HS-5 (cell line): ENCODE data around the gene CACNA1D.

ENCODE experiments used
- DNase-seq: peaks from one replicate; pipeline ENCODE4 v3.0.0-alpha.2; 2012; ENCODE audit warnings: low read depth

The CACNA1D gene

DNA sequence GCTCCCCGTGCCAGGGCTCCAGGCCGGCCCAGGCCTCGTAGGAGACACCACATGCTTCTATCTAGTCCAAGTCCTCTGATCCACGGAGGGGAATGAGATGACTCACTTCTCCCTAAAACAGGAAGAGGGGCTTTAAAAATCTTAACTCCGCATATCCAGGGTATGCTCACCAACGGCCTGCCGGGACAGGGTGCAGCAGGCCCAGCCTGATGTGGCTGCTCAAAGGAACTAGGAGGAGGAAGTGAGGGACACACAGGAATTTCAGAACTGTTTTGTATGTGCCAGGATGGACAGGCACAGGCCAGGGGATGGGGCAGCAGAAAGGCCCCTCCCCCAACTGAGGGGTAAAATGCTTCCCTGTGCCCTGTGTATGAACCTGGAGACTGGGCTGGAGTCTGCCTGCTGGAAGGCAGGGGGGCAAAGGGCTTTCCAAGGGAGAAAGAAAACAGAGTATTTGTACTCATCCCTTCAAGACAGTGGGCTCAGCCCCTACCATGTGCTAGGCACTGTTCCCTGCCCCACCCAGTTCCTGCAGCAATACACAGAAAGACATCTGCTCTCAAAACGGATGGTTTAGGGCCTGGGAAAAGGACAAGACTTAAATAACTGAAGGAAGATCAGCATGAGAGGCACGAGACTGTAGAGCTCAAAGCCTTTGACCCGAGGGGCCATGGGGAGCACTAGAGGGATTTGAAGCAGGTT lies 329.7 kb downstream of the CACNA1D start:
- DNase-seq, result no peak

GRCh38 chr3:53824795-53825194 lies 330.4 kb downstream of the CACNA1D start:
- DNase-seq, result no peak

DNA sequence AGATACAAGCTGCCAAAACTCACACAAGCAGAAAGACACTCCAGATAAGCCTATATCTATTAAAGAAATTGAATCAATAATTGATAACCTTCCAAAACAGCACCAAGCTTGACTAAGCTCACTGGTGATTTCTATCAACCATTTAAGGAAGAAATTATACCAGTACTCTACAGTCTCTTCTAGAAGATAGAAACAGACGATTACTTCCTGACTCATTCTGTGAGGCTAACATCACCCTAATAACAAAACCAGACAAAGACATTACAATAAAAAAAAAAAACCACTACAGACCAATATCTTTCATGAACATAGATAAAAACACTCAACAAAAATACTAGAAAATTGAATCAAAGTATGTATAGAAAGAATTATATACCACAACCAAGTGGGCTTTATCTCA lies 331.6 kb downstream of the CACNA1D start:
- no peak for DNase-seq

- DNase-seq, result no peak
Observed at GRCh38 chr3:53828581-53828980, 334.2 kb downstream of the CACNA1D start.

GRCh38 chr3:53829605-53830004 lies 335.2 kb downstream of the CACNA1D start:
- DNase-seq, result no peak

GRCh38 chr3:53830944-53831343 lies 336.5 kb downstream of the CACNA1D start:
- DNase-seq, result no peak

DNA sequence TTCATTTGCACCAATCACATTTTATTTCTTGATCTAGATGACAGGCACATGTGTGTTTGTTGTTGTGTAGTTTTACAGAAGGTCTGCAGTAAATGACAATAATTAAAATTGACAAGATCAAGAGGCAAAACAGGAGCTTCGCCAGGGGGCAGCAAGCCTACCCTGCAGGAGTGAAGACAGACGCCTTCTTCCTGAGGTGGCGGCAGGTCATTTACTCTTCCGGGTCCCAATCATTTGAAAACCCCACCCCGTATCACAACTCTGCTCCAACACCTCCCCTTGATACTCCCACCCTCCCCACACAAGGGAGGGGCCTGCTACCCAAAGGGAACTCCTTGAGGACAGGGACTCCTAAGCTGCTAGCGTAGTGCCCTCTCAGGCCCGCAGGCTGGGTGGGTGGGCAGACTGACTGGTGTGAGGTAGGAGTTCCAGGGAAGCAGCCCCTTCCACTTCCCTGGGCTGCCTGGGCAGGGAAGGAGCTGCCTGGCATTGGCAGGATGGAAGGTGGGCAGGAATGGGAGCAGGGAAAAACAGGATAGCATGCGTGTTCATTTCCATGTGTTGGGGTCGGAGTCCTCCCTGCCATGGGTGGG lies 338.7 kb downstream of the CACNA1D start:
- DNase-seq, result no peak

DNA sequence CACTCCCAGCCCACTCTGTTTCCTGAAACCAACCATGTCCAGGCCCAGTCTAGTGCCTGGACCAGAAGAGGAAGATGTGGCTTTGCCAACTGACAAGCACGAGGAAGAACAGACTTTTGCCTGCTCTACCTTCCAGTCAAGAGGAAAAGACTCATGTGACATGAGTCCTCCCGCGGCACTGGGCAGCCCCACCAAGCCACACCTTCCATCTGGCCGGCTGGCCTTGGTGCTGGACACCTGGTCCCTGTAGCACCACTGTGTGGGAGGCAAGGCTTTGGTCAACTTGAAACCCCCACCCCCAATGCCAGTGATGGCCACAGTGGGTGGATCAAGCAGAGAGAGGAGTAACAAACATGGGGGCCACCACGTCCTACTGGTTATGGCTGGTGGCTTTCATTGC lies 339.3 kb downstream of the CACNA1D start:
- no peak for DNase-seq

- no peak for DNase-seq
Observed at GRCh38 chr3:53834429-53835095, 340.2 kb downstream of the CACNA1D start.

GRCh38 chr3:53835257-53835656 lies 340.8 kb downstream of the CACNA1D start:
- no peak for DNase-seq

DNA sequence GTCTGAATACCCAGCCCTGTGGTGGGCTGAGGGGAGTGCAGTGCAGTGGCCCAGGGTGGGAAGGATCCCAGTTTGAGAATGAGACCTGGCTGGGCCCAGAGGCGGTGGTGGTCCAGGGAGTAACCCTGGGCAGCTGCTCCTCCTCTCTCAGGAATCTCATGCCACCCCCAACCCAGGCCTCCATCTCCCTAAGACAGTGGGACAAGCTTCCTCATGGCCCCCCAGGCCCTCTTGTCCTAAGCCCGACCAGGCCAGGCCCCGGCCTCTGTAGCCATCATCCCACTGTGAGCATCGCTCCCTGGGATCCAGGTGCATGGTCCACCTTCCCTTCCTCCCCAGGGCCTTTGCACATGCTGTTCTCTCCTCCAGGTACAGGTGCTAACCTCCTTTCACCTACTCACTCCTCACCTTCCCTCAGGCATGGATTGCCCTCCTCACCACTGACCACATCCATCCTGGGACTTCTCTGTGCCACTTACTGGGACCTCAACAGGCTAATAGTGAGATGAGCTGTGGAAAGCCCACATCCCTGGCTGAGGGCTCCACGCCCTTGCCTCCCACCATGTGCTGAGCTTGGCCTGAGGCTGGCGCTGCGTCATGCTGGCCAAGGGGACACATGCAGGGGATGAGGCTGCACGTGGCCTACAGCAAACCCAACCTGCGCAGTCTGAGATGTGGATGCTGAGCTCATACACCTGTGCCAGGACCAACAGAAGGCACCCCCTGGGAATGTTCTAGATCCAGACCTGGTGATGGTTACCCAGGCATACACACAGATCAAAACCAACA lies 341.9 kb downstream of the CACNA1D start:
- DNase-seq, result no peak

- DNase-seq, result no peak
Observed at GRCh38 chr3:53837331-53837730, 342.9 kb downstream of the CACNA1D start.

GRCh38 chr3:53841296-53841695 lies 346.9 kb downstream of the CACNA1D start:
- no peak for DNase-seq

DNA sequence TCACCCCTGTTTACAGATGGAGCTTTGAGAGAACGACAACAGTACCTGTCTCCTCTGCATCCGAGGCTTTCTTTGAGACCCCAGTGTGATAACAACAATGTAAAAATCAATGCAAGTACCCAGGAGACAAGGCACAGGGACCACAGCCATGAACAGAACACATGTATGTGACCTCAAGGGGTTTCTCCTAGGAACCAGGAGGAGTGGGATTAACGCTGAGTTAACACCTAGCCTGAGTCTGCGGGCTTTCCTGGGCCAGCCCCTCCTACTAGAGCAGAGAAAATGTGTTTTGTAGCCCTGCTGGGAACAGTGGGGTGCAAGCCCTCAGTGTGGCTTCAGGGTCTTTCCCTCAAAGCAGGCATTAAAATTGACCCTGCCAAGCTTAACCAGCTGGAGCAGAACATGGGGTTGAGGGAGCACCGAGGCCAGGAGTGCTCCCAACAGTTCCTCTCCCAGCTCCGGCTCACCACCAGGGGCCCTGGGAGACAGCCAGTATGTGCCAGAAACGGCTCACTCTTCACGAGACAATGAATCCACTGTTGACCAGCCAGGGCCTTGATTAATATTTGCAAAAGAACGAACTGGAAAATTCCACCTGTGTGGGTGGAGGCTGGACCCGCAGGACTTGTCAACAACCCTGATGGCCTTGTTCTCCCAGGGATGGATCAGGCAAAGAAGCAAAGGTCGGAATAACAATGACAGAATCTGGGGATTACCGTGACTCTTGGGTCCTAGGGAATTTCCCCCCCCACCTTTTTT lies 348.2 kb downstream of the CACNA1D start:
- DNase-seq, result no peak

DNA sequence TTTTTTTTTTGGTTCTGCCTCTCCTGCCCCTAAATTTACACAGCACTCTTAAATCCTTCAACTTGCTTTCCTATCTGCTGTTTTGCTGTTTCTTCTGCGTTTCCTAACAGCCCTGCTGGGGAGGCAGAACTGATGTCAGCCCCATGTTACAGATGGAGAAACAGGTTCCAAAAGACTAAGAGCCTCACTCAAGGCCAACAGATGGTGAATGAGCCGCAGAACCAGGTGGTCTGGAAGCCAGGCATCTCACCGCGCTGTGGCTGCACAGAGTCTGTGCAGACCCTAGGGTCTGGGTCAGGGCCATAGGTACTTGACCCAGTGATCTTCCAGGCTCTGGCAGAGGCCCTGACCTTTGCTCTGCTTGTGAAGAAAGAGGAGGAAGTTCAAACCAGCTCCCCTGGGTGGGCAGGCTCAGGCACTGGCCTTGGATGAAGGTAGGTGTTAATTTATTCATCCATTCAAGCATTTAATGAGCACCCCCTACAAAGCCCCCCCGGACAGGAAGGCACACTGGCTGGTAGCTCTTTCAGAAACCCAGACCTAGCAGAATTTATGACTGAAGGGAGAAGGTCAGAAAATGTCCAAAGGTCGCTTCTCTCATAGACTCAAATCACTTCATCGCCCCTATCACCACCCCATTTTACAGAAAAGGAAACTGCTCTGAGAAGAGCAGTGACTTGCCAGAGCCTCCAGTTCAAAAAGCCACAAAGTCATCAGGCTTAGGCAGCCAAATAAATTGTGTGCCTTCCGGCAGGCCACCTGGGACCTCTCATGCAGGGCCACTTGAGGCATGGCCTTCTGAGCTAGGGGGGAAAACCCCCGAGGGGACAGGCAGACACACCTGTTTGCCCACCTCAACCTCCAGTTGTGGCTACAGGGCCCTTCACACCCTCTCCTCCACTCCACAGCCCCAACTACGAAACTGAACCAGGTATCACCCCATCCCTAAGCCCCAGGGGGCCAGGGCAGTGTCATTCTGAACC lies 349.1 kb downstream of the CACNA1D start:
- no peak for DNase-seq

DNA sequence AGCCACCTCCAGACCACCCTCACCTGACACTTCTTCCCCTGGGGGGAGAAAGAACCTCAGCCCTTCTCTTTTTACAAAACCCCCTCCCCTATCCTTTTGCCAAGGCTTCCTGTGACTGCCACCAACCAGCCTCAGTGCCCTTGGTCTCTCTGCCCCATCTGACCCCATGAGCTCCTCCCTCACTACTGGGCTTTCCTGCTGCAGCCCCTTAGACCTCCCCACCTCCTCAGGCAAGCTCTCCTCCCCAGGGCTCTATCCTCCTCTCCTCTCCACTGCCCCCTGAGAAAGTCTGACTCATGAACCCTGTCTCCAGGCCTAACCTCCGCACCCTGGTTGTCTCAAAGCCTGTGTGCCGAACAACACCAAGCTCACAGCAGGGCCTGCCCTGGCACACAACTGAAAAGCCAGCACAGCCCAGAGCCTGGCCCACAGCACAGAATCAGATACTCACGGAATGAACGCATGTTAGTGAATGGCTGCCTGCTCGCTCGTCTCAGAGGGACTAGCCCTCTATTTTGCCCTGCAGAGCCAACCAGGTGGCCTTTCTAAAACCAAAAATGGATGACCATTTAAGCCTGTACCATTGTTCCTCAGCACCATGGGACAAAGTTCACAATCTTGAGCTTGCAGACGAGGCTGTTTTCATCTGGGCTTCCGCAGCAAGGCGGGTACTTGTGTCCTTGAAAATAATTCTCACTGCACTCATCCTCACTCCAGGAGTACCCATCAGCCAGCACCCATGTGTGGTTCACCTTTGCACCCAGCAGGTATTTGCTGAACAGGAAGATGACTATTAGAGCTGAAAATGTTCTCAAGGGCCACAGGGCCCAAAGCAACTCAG lies 350.1 kb downstream of the CACNA1D start:
- no peak for DNase-seq

DNA sequence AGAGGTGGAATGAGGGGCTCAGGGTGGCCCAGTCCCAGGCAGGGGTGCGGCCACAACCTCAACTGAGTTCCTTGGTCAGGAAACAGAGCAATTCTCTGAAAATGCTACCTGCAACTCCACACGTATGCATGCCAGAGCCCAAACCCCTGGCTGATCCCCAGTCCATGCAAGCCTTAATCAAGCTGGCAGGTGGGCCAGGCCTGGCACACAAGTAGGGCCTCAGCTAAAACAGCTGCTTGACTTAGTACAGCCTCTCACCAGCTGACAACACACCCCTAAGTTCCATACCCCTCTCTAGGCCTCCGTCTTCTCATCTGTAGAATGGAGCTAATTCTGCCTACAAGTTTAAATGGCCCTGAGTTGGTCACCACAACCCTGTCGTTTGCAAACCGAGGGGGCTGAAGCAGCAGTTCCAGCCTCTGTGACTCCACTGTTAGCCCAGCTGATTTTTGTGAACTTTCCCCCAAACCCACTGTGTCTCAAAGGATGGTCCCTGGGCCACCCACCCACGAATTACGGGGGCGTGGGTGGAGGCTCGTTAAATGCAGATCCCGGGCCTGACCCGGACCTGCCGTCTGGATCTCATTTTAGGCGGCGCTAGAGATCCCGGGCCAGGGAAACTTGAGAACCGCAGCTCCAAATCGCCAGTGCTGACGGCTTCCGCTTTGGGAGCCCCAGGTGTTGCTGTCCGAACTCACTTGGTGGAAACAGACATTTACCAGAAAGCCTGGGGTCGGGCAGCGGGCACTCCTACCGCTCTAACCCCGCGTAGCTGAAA lies 350.9 kb downstream of the CACNA1D start:
- no peak for DNase-seq

DNA sequence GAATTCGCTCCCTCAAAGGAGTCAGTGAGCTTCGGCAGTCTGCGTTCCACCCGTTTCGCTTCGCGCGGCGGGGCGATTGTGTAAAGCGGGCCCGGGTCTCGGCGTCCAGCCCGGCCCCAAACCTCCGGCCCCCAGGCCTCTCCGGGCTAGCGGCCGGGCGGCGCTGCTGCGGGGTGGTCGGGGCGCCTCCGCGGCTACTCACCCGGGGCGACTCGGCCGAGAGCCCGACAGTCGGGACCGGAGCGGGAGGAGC lies 351.4 kb downstream of the CACNA1D start:
- DNase-seq, result no peak

GRCh38 chr3:53846134-53846850 lies 351.9 kb downstream of the CACNA1D start, which contains the start of the genes CHDH and IL17RB:
CHDH (minus strand) TSS chr3:53846419; CDS start chr3:53824008, 22,411 bp downstream.
IL17RB (plus strand) TSS chr3:53846568; CDS start chr3:53846589, 21 bp downstream.
- DNase-seq, result no peak
